Measurements from ENCODE around the gene KRTAP10-7.
"Not testable (repeated sequence)": the region's sequence is repeated elsewhere in the genome, so short reads cannot be mapped to it uniquely, and the experiment has no call there.

Gene KRTAP10-7

GRCh38 chr21:44612669-44613229 is 12.4 kb downstream of the KRTAP10-7 start:
- no peak for DNase-seq

GRCh38 chr21:44613386-44614155 is 13.2 kb downstream of the KRTAP10-7 start:
- DNase-seq: no peak

- DNase-seq: no peak
Observed at GRCh38 chr21:44614161-44614631, 13.8 kb downstream of the KRTAP10-7 start.

GRCh38 chr21:44614961-44615391 is 14.6 kb downstream of the KRTAP10-7 start:
- DNase-seq: no peak

GRCh38 chr21:44615466-44615865 is 15.1 kb downstream of the KRTAP10-7 start:
- no peak for DNase-seq

- DNase-seq: no peak
Observed at GRCh38 chr21:44615911-44616590, 15.7 kb downstream of the KRTAP10-7 start.

- no peak for DNase-seq
Observed at GRCh38 chr21:44616591-44616926, 16.2 kb downstream of the KRTAP10-7 start.

- no peak for DNase-seq
Observed at GRCh38 chr21:44617071-44617501, 16.7 kb downstream of the KRTAP10-7 start.

- DNase-seq: no peak
Observed at GRCh38 chr21:44618504-44618903, 18.1 kb downstream of the KRTAP10-7 start.

GRCh38 chr21:44618909-44619308 is 18.5 kb downstream of the KRTAP10-7 start:
- DNase-seq: no peak

- DNase-seq: no peak
Observed at GRCh38 chr21:44619886-44620285, 19.5 kb downstream of the KRTAP10-7 start.

GRCh38 chr21:44623575-44623974 is 23.2 kb downstream of the KRTAP10-7 start:
- no peak for DNase-seq

- no peak for DNase-seq
Observed at GRCh38 chr21:44625756-44626155, 25.4 kb downstream of the KRTAP10-7 start.

GRCh38 chr21:44626262-44626661 is 25.9 kb downstream of the KRTAP10-7 start:
- no peak for DNase-seq

- no peak for DNase-seq
Observed at GRCh38 chr21:44626673-44627143, 26.3 kb downstream of the KRTAP10-7 start, which contains the start of gene KRTAP10-9. Gene KRTAP10-9 (plus strand): TSS chr21:44627093. CDS start chr21:44627172, 79 bp downstream.

- DNase-seq: not testable (repeated sequence)
Observed at GRCh38 chr21:44627181-44627822, 26.9 kb downstream of the KRTAP10-7 start.

- not testable (repeated sequence) for DNase-seq
Observed at GRCh38 chr21:44627831-44628233, 27.4 kb downstream of the KRTAP10-7 start.

GRCh38 chr21:44628707-44629391 is 28.5 kb downstream of the KRTAP10-7 start:
- no peak for DNase-seq

GRCh38 chr21:44630440-44630839 is 30.0 kb downstream of the KRTAP10-7 start:
- DNase-seq: no peak

- DNase-seq: no peak
Observed at GRCh38 chr21:44632067-44632466, 31.7 kb downstream of the KRTAP10-7 start.

GRCh38 chr21:44636209-44637017 is 36.0 kb downstream of the KRTAP10-7 start:
- no peak for DNase-seq
